HL-60/S4 treated with phorbol 12-myristate 13-acetate at 8.2 ng/mL for 4 days and 3 days (cell line): Measurements from ENCODE around the gene TUBA1B.

Experiments used
- in situ Hi-C: fragments of 300-500 bp; cut with MboI; formaldehyde crosslinking; loops from 2 replicates; pipeline ENCODE4 v1.15.0; 2022; ENCODE audit warnings: low sequenced_read_pairs

Gene TUBA1B

DNA sequence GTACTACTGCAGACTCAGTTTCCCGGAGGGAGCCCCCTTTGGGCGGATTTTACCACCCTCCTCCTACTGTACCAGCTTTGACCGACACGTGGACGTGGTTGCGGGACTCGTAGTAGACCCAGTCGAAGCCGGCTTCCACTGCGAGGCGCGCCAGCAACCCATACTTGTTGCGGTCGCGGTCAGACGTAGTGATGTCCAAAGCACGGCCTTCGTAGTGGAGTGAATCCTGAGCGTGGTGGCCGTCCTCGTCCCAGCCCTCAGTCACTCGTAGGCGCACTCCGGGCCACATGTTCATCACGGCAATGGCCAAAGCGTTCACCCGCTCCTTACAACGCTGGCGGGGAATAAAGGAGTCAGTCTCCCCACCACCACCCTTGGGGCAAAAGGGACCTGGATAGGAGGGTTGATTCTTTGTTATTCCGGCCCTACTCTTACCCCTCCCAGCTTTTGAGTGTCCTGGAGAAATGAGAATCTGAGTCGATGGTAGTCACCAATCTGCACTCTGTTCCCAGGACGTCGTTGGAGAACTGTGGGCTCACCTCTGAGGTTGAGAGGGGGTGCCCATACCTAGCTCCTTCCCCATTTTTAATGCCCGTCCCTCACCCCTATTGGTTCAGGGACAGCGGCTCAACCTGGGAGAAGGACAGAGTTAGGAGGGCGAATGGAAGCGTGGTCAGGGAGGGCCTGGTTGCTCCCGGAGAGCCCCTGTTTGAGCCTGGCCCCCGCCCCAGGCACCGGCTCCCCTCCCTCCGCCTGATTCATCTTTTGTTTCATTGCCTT is 39.9 kb downstream of the TUBA1B start:
- in situ Hi-C loops = no loop called here

DNA sequence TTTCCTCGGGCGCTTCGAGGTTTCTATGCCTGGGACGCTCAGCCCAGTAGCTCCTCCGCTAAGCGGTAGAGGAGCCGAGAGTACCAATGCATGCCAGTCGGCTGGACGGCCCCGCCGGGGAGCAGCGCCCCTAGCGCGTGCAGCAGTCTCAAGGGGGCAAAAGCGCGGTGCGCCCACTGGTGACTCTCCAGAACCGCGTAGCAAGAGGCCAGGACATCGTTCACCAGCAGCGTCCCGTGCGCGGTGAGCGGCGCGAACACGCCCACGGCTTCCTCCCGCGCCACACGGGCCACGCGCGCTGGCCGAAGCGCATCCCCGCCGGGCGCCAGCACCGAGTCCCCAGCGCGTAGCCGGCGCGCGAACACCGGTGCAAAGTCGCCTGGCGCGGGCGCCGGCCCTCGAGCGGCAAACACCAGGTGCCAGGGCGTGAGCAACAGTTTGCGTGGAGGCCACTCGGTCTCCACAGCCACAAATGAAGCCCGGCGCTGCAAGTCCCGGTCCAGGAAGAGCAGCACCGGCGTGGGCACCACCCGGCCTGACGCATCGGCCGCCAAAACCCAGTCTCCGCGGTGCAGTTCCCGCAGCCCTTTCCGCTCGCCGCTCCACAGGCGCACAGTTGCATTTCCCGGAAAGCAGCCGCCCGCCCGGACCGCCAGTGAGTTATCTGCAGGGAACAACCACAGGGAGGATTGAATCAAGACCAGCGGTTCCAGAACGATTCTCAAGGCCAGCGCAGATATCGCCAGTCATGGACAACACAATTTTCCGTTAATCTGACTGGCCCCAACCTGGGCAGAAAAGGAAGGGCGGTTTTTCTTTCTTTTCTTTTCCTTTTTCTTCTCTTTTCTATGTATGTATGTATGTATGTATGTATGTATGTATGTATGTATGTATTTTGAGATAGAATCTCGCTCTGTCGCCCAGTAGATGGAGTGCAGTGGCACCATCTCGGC is 41.1 kb downstream of the TUBA1B start:
- in situ Hi-C loops = no loop called here

DNA sequence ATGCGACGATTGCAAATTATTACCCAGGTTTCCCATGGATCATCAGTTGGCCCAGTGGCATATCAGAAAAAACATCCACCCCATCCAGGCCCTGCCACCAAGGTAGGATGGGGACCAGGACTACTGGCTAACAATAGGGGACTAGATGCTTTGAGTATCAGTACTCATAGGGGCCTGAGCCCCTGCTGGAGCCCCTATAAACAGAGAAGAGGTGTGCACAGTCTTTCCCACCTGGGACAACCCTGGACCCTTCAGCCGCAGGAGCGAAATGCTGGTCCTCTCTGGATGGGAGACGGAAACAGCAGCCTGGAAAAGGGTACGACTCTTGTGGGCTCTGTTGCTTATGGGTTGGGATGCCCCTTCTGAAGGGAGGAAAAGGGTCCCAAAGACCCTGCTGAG is 42.3 kb downstream of the TUBA1B start:
- in situ Hi-C loops = no loop called here

DNA sequence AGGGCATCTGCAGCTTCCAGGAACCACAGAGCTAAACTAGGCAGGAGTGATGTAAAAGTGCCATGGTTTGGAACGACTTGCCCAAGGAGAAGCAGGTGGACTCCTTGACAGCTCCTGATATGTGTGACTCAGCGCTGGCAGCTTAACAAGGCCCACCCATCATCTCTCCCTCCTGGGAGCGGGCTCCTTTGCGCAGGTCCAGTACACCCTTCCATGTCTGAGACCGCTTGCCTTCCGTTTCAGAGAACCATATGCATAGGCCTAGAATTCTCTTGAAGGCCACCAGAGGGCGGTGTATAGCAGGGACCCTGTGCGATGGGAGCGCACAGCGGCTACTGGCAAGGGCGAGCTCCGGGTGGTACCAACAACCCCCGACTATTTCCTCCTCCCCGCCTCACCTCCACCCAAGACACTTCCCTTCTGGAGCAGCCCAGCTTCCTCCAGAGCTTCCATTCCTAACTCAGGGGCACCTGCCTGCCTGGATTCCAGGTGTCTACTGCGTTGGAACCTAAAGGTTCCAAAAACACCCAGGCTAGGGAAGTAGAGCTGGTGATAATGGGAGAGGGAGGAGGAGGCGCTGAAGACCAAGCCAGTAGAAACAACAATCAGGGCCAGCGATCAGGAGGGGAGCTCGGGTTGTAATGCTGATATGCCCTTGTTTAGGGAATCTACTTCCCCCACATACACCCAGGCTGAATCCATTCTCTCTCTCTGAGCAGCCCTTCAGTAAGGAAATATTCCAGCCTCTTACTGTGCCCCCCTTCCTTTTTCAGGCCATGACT is 42.9 kb downstream of the TUBA1B start:
- in situ Hi-C loops = no loop called here

DNA sequence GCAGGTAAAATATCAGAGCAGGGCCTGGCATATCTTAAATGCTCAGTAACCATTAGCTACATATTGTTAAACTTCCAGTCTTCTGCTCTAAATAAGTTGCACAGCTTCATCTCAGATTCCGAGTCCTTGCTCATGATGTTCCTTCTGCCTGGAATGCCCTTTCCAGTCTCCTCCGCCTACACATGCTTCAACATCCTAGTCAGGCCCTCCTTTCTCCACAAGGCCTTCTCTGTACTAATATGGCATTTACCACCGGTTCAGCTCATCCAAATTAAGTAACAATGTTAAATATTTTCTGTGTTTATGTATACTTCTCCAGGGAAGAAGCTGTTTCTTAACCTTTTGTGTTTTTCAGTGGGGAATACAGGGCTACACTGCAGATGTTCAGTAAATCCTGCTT is 45.1 kb downstream of the TUBA1B start:
- in situ Hi-C loops = no loop called here

DNA sequence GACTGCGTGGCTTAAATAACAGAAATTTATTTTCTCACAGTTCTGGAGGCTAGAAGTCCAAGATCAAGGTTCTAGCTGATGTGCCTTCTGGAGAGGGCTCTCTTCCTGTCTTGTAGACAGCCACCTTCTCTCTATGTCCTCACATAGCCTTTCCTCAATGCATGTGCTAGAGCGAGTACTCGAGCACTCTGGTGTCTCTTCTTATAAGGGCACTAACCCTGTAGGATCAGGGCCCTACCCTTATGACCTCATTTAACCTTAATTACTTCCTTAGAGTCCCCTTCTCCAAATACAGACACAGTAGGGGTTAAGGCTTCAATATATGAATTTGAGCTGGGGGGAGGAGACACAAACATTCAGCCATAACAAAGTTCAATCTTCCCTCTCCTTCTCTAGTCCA is 46.8 kb downstream of the TUBA1B start:
- in situ Hi-C loops = no loop called here

DNA sequence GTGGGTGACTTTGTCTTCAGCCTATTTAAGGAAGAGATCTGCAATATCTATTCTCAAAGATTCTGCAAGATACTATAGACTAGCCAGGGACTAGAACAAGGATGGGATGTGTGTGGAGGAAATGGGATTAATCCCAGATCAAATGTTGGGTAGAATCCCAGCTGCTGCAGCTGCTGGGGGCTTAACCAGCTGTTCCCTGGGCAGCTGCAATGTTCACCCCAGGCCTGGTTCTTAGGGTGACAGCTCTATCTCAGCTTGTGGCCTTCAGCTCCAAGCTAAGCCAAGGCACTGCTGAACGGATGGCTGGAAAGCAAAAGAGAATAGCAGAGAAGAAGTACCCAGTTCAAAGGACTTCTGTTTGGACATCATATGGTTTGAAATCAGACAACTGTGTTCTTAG is 51.4 kb downstream of the TUBA1B start:
- in situ Hi-C loops = no loop called here
